GM19455 (cell line): ENCODE results near the gene CHP2.

Experiments used
- ATAC-seq: cut with Tn5 transposase; IDR thresholded peaks from one replicate; pipeline ENCODE4 v1.9.1; 2021; ENCODE audit not compliant: unreplicated experiment

CHP2 gene

DNA sequence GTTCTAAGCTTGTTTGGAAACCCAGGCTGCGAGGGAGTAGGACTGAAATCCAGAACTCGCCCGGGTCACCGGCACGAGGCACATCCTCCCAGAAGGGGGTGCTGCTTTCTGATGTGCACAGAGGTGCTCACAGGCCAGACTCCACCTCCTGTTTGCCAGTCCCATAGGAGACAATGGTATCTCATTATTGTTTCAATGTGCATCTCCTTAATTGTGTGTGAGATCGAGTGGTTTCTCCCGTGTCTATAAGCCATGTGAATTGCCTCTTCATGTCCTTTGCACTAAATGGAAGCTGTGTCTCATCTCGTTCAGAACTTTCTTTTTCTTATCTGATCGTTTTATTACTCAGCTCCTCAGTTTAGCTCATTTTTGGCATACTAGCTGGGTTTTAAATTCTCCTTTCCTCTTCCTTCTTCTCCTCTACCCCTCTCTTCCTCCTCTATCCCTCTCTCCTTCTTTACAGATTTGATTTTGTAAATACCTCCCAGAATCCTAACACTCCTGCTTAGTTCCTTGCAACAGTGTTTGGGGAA is 48.8 kb downstream of the CHP2 start:
- no peak for ATAC-seq

DNA sequence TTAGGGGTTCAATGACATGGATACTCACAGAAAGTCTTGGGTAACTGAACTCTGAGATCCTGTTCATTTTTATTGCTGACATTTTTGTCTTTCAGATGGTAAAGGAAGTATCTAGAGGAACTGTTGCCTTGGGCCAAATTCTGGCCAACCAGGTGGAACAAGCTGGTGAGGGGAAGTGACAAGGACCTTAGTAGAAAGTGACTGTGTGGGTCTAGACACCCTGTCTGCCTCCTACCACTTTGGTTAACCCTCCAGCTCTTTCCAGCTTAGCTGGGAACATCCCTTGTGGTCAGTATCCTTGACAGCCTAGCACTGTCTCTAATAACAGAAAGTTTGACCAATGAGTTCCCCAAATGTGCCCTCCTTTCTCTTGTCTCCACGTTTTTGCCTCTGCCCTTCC is 52.2 kb downstream of the CHP2 start:
- no peak for ATAC-seq
